Activated CD4-positive, alpha-beta T cell treated with anti-CD3 and anti-CD28 coated beads, Interleukin-2, amount 50 U/mL, for 24 hours (primary cell): Measurements from ENCODE around the gene ZCCHC14.
"Not testable (repeated sequence)": the region's sequence is repeated elsewhere in the genome, so short reads cannot be mapped to it uniquely, and the experiment has no call there.

ENCODE experiments used
- DNase-seq, 2 donors: peaks; one replicate each; pipeline ENCODE4 v3.0.0-alpha.2; 2020; ENCODE audit warnings: low read depth in 1 of 2, low spot score in 1 of 2

ZCCHC14 gene

DNA sequence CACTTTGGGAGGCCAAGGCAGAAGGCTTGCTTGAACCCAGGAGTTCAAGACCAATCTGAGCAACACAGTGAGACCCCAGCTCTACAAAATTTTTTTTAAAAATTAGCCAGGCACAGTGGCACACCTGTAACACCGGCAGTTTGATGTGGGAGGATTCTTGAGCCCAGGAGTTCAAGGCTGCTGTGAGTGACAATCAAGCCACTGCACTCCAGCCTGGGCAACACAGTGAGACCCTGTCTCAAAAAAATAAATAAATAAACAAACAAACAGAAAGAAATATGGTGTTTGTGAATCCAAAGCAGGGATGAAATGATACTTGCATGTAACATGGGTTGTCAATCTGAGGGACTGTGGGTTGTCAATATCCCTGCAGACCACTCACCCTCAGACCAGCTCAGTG lies 125.9 kb downstream of the ZCCHC14 start:
- no peak for DNase-seq

DNA sequence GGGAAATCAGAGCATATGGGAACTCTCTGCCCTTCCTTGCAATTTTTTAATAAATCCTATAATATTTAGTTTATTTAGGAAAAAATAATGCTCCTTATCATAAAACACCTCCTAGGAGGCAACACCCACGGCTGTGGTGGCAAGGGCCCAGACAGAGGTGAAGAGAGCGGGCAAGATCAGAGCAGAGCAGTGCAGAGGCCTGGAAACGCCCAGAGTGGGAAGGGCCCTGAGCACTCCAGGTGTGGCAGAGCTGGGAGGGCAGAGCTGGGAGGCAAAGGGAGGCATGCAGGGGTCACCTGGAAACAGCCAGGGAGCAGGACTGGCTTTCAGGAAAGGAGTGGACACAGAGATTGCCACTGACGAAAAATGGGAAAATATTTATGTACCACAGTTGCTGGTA lies 126.5 kb downstream of the ZCCHC14 start:
- DNase-seq: no peak

DNA sequence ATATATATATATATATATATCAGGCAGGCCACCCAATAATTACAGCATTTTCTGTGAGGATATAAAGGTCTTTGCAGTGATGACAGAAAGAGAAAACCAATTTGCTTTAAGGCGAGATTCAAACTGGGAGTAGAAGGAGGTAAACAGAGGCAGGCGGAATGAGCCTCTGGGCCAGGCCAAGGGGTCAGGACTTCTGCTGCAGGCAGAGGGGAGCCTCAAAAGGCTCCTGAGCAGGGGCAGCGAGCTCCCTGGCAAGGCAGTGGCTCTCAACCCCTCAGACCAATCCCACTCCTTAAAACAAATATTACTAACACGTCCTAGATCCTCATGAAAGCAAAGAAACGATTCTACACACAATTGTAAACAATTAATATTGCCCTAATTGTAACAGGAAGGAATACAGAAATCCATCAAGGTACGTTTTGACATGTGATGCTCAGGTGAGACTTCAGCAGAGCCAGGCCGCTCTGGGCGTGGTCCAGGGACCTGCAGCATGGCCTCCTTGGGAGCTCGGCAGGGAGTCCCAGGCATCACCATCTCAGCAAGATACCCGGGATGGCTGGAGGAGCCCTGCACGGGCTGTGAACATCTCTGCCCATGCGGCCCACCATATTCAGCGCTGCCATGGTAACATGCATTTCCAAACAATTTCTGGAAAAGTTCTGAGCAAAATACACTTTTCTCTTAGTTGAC lies 127.7 kb downstream of the ZCCHC14 start:
- no peak for DNase-seq

DNA sequence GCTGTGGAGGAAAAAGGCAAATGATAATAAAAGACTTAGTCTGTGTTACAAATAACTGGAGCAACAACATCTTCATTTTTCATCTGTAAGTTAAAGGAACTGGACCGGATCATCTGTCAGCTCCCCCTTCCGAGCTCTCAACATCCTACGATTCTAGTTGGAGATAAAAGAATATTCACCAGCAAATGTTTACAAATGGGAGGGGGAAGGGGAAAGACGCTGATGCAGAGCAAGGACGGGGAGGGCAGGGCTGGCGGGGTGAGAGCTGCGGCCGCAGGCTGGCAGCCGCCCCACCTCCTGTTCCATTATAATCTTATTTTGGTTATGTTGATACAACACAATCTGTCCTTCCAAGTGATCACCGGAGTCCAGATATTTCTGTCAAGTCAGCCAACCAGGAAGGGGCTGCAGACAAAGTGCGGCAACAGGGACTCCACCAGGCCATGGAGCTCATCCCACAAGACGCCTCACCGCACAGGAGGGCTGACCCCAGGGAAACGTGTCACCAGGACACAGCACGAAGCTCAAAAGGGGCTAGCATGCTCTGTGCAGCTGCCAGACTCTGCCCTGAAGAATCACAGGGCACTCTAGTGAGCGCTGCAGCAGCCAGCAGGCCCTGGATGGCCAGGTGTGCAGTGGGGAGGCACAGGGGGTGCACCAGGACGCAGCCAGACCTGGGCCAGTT lies 128.9 kb downstream of the ZCCHC14 start:
- no peak for DNase-seq

DNA sequence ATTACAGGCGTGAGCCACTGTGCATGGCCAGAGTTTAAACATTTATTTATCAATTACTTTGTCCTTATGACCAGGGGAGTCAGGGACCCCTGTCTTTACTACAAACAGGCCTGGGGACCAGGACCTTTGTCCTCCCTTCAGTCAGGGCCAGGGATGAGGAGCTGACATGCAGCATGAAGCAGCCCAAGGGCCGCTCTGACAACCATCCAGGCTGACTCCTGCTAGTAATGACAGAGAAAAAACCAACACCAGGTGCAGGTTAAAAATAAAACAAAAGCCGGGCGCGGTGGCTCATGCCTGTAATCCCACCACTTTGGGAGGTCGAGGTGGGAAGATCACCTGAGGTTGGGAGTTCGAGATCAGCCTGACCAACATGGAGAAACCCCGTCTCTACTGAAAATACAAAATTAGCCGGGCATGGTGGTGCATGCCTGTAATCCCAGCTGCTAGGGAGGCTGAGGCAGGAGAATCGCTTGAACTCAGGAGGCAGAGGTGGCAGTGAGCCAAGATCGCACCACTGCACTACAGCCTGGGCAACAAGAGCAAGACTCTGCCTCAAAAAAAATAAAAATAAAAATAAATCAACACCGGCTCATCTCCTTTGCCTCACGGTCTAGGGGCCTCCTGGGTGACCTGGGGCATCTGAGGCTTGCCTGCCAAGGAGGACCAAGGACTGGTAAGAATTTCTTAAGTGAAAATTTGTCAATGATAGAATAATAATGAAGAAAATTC lies 129.8 kb downstream of the ZCCHC14 start:
- not testable (repeated sequence) for DNase-seq

DNA sequence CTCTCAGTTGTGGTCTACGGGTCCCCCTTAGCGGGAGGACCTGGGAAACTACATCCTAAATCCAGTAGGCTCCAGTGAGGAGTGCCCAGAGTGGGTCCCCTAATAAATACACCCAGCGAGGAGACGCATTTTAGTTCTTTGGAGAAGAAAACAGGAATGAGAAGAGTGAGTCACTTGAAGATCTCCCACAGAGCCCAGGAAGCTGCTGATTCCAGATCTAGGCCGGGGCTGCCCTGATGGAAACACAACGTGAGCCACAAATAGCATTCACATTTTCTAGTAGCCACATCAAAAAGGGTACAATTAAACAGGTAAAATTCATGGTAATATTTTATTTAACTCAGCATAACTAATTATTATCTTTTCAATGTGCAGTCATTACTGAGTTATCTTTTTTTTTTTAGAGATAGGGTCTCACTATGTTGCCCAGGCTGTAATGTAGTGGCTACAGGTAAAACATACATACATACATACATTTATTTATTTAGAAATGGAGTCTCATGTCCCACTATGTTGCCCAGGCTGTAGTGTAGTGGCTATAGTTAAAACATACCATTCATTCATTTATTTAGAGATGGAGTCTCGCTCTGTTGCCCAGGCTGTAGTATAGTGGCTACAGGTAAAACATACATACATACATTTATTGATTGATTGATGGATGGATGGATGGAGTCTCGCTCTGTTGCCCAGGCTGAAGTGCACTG lies 130.8 kb downstream of the ZCCHC14 start:
- no peak for DNase-seq

DNA sequence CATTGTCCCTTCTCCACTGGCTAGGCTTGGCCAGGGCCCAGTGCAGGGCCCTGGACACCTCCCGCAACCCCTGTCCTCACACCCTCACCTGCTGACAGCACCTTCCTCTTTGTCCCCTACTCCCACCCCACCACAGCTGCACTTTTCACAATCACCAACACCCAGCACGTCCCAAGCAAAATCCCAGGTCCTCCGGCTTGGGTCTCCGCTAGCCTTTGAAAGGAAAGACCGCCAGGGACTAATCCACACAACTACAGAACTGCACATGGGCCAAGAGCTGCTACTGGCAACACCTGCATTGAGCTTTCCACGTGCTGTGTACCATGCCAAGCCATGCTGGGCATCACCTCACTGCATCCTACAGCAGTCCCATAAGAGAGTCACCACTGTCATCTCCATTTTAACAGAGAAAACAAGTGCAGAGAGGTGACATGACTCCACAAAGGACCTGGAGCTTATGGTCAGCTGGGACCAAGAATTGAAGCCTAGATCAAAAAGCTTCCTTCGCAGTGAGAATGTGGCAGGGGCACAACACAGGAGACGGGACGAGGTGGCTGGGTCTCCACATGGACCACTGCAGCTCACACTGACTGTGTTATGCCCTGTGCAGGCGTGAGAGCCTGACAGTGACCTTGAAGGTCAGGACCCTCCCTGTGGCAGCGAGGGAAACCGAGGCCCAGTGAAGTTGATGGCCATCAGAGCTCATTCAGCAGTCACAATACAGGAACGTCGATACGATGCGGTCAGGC lies 131.8 kb downstream of the ZCCHC14 start:
- DNase-seq: no peak

DNA sequence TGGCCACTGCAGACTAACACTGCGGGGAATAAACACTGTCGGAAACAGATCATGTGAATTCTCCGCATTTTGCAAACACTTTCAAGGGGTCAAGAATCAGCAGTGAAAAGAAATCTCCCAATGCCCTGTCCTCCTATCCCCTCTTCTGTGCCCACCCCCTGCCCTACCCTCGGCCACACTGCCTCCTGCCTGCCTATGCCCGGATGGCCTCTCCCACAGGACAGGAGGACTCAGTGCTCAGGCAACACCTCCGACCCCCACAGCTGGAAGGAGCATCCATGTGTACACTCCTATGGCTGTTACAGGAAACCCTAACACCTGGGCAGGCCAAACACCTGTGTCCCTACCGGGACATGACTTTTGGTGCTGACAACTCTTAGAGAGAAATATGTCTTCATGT lies 133.7 kb downstream of the ZCCHC14 start:
- DNase-seq: no peak

DNA sequence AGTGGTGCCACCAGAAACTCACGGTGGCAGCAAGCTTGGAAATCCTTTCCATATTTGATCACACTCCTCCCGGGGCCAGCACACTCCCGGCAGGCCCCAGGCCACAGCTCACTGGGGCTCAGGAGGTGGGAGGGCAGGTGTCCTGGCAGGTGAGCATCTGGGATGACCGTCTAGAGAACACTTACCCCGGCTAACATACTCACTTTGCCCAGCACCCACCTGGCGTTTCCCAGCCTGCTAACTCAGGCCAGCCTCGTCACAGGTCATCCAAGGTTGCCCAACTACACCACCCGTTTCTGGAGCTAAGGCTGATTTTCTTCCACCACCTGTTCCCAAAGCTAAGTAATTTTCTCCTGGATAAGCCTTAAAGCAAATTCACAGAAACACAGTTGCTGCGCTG lies 134.1 kb downstream of the ZCCHC14 start:
- DNase-seq: no peak

DNA sequence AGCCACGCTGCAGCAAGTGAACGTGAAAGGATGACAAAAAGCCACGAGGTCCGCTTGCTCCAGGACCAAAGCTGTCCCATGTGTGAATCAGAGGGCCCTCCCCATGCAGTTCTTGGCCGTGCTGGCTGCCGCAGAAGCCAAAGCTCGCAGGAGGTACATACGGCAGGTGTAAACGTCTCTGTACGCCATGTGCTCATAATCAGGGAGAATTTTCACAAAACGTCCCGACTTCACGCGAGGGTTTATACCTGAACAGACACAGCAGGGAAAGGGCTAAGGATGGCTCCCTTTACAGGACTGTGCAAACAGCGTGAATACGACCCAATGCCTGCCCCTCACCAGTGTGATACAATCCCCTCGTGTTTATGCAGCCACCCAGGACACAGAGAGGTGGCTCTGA lies 134.6 kb downstream of the ZCCHC14 start:
- no peak for DNase-seq

DNA sequence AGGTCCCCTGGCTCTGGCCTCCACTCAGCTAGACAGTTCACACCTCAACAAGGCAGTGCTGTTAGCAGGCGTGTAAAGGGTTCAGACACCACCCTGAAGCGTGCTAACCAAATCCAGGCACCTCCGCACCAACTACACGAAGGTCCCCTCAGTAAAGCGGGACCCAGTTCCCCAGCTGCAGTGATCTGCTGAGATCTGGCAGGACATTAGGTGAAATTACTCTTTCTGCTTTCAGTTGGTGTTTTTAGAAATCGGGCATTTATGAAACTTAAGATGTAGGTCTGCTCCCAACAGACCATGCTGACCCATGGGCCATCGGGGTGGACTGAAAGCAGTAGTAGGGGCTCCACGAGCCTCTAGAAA lies 136.4 kb downstream of the ZCCHC14 start:
- DNase-seq: no peak
